Stimulated activated naive CD8-positive, alpha-beta T cell treated with anti-CD3 and anti-CD28 coated beads, Interleukin-15, amount 100 ng/mL, for 72 hours (primary cell): ENCODE data around the gene DNAH6.
"Not testable (repeated sequence)": the region's sequence is repeated elsewhere in the genome, so short reads cannot be mapped to it uniquely, and the experiment has no call there.

Experiments used
- ATAC-seq: fragments of 150-1000 bp; cut with Tn5 transposase; 2 replicates; pipeline ENCODE4 v1.10.0; 2021; ENCODE audit warnings: mild to moderate bottlenecking, moderate library complexity
- DNase-seq, 2 donors: peaks; one replicate each; pipeline ENCODE4 v3.0.0; 2021 to 2022
- H3K27ac Mint-ChIP-seq, 2 donors: one replicate each; pipeline ENCODE4 v1.8.0; 2022; ENCODE audit warnings: mild to moderate bottlenecking in 2 of 2, mixed read lengths in 2 of 2, moderate library complexity in 2 of 2
- H3K27me3 Mint-ChIP-seq: one replicate; pipeline ENCODE4 v1.8.0; 2022; ENCODE audit warnings: mixed read lengths
- H3K4me1 Mint-ChIP-seq: one replicate; pipeline ENCODE4 v1.8.0; 2022; ENCODE audit warnings: mild to moderate bottlenecking, mixed read lengths
- H3K4me3 Mint-ChIP-seq, 2 donors: one replicate each; pipeline ENCODE4 v1.8.0; 2022; ENCODE audit warnings: mild to moderate bottlenecking in 2 of 2, mixed read lengths in 2 of 2, moderate library complexity in 1 of 2
- H3K9me3 Mint-ChIP-seq, 2 donors: one replicate each; pipeline ENCODE4 v1.8.0; 2022; ENCODE audit warnings: mixed read lengths in 2 of 2

DNAH6 gene

GRCh38 chr2:84545005-84545404, 28.7 kb downstream of the DNAH6 start:
- DNase-seq (no peak), ATAC-seq (no peak)
- H3K27ac Mint-ChIP-seq: no peak overlapping the region
- H3K4me3 Mint-ChIP-seq: no peak overlapping the region
- H3K9me3 Mint-ChIP-seq: no peaks in the 10 kb centered on the region
- H3K27me3 Mint-ChIP-seq: no peaks in the 10 kb centered on the region
- peaks cover 5% of the 10 kb centered on the region for H3K4me1 Mint-ChIP-seq

- H3K27ac Mint-ChIP-seq: no peak overlapping the region
- ATAC-seq (no peak), DNase-seq (no peak)
- no peak overlapping the region for H3K4me3 Mint-ChIP-seq
- H3K27me3 Mint-ChIP-seq: no peaks in the 10 kb centered on the region
- H3K4me1 Mint-ChIP-seq: no peaks in the 10 kb centered on the region
- H3K9me3 Mint-ChIP-seq: no peaks in the 10 kb centered on the region
Measured at GRCh38 chr2:84546551-84546950, 30.3 kb downstream of the DNAH6 start.

- no peak for ATAC-seq
- Mint-ChIP-seq H3K4me1 (no peaks in the 10 kb centered on the region), H3K9me3 (no peaks in the 10 kb centered on the region), H3K4me3 (no peak overlapping the region), H3K27me3 (no peaks in the 10 kb centered on the region), H3K27ac (no peak overlapping the region)
- DNase-seq: no peak
Measured at GRCh38 chr2:84548303-84548702, 32.0 kb downstream of the DNAH6 start.

- ATAC-seq: no peak
- no peaks in the 10 kb centered on the region for H3K4me1 Mint-ChIP-seq
- H3K4me3 Mint-ChIP-seq: no peak overlapping the region
- no peaks in the 10 kb centered on the region for H3K27me3 Mint-ChIP-seq
- no peak for DNase-seq
- no peak overlapping the region for H3K27ac Mint-ChIP-seq
- H3K9me3 Mint-ChIP-seq: no peaks in the 10 kb centered on the region
Measured at GRCh38 chr2:84550916-84551315, 34.6 kb downstream of the DNAH6 start.

GRCh38 chr2:84551526-84551925, 35.2 kb downstream of the DNAH6 start:
- not testable (repeated sequence) for DNase-seq, H3K27me3 Mint-ChIP-seq, H3K27ac Mint-ChIP-seq, ATAC-seq, H3K4me3 Mint-ChIP-seq, H3K9me3 Mint-ChIP-seq, H3K4me1 Mint-ChIP-seq

- no peak overlapping the region for H3K27ac Mint-ChIP-seq
- H3K9me3 Mint-ChIP-seq: peaks cover 6 to 7% of the 10 kb centered on the region in 2 donors
- peak in 1 of 2 donors; percentile 11 for DNase-seq
- H3K27me3 Mint-ChIP-seq: no peaks in the 10 kb centered on the region
- no peak overlapping the region for H3K4me3 Mint-ChIP-seq
- peak; percentile 37 for ATAC-seq
- no peaks in the 10 kb centered on the region for H3K4me1 Mint-ChIP-seq
Measured at GRCh38 chr2:84556190-84556589, 39.9 kb downstream of the DNAH6 start.

GRCh38 chr2:84559838-84560237, 43.5 kb downstream of the DNAH6 start:
- no peak overlapping the region for H3K4me3 Mint-ChIP-seq
- H3K27me3 Mint-ChIP-seq: no peaks in the 10 kb centered on the region
- no peaks in the 10 kb centered on the region for H3K4me1 Mint-ChIP-seq

GRCh38 chr2:84579661-84580060, 63.4 kb downstream of the DNAH6 start:
- H3K4me1 Mint-ChIP-seq: peaks cover 14% of the 10 kb centered on the region
- no peaks in the 10 kb centered on the region for H3K9me3 Mint-ChIP-seq
- H3K4me3 Mint-ChIP-seq: no peak overlapping the region
- no peak overlapping the region for H3K27ac Mint-ChIP-seq
- no peaks in the 10 kb centered on the region for H3K27me3 Mint-ChIP-seq
- ATAC-seq: no peak
- no peak for DNase-seq

More at GRCh38 chr2:84559838-84560237, 43.5 kb downstream of the DNAH6 start:
- ATAC-seq (no peak), DNase-seq (no peak)
- Mint-ChIP-seq H3K9me3 (peaks cover 6 to 18% of the 10 kb centered on the region in 2 donors), H3K27ac (no peak overlapping the region)

GRCh38 chr2:84603911-84604310, 87.6 kb downstream of the DNAH6 start:
- Mint-ChIP-seq H3K27me3 (no peaks in the 10 kb centered on the region), H3K4me1 (no peaks in the 10 kb centered on the region), H3K4me3 (no peak overlapping the region), H3K27ac (no peak overlapping the region), H3K9me3 (peaks cover 4 to 24% of the 10 kb centered on the region in 2 donors)
- ATAC-seq (no peak), DNase-seq (no peak)

GRCh38 chr2:84613082-84613481, 96.8 kb downstream of the DNAH6 start:
- no peak overlapping the region for H3K4me3 Mint-ChIP-seq
- ATAC-seq: no peak
- peaks cover 0 to 10% of the 10 kb centered on the region in 2 donors for H3K9me3 Mint-ChIP-seq
- no peaks in the 10 kb centered on the region for H3K27me3 Mint-ChIP-seq
- H3K4me1 Mint-ChIP-seq: peaks cover 7% of the 10 kb centered on the region
- no peak for DNase-seq
- H3K27ac Mint-ChIP-seq: no peak overlapping the region

GRCh38 chr2:84619794-84620371, 103.6 kb downstream of the DNAH6 start:
- no peak for ATAC-seq
- H3K27me3 Mint-ChIP-seq: no peaks in the 10 kb centered on the region
- no peak overlapping the region for H3K4me3 Mint-ChIP-seq
- H3K4me1 Mint-ChIP-seq: peaks cover 10% of the 10 kb centered on the region
- H3K27ac Mint-ChIP-seq: no peak overlapping the region
- H3K9me3 Mint-ChIP-seq: no peaks in the 10 kb centered on the region
- no peak for DNase-seq

GRCh38 chr2:84628486-84628885, 112.2 kb downstream of the DNAH6 start:
- no peak overlapping the region for H3K4me3 Mint-ChIP-seq
- DNase-seq (no peak), ATAC-seq (no peak)
- H3K27ac Mint-ChIP-seq: no peak overlapping the region
- H3K9me3 Mint-ChIP-seq: no peaks in the 10 kb centered on the region
- peaks cover 18% of the 10 kb centered on the region for H3K4me1 Mint-ChIP-seq
- H3K27me3 Mint-ChIP-seq: no peaks in the 10 kb centered on the region

GRCh38 chr2:84629550-84629949, 113.3 kb downstream of the DNAH6 start:
- H3K27ac Mint-ChIP-seq: no peak overlapping the region
- DNase-seq: no peak

GRCh38 chr2:84631047-84631446, 114.7 kb downstream of the DNAH6 start:
- no peaks in the 10 kb centered on the region for H3K27me3 Mint-ChIP-seq
- no peak overlapping the region for H3K4me3 Mint-ChIP-seq
- DNase-seq (no peak), ATAC-seq (peak; percentile 88)
- no peak overlapping the region for H3K27ac Mint-ChIP-seq
- H3K4me1 Mint-ChIP-seq: peaks cover 22% of the 10 kb centered on the region
- H3K9me3 Mint-ChIP-seq: no peaks in the 10 kb centered on the region

More at GRCh38 chr2:84629550-84629949, 113.3 kb downstream of the DNAH6 start:
- no peaks in the 10 kb centered on the region for H3K27me3 Mint-ChIP-seq
- H3K4me3 Mint-ChIP-seq: no peak overlapping the region
- no peak for ATAC-seq
- H3K9me3 Mint-ChIP-seq: no peaks in the 10 kb centered on the region
- H3K4me1 Mint-ChIP-seq: peaks cover 22% of the 10 kb centered on the region

GRCh38 chr2:84631985-84632384, 115.7 kb downstream of the DNAH6 start:
- DNase-seq (no peak), ATAC-seq (no peak)
- H3K4me3 Mint-ChIP-seq: no peak overlapping the region
- H3K9me3 Mint-ChIP-seq: no peaks in the 10 kb centered on the region
- H3K4me1 Mint-ChIP-seq: peaks cover 28% of the 10 kb centered on the region
- no peaks in the 10 kb centered on the region for H3K27me3 Mint-ChIP-seq
- no peak overlapping the region for H3K27ac Mint-ChIP-seq

- Mint-ChIP-seq H3K27ac (no peak overlapping the region), H3K27me3 (no peaks in the 10 kb centered on the region), H3K9me3 (peaks cover 0 to 4% of the 10 kb centered on the region in 2 donors), H3K4me3 (no peak overlapping the region), H3K4me1 (peaks cover 28% of the 10 kb centered on the region)
- DNase-seq (no peak), ATAC-seq (no peak)
Measured at GRCh38 chr2:84636080-84636971, 120.0 kb downstream of the DNAH6 start.
